ENCODE measurements around the gene UNC5B.

The UNC5B gene

GRCh38 chr10:71302874-71303568, 90.7 kb downstream of the UNC5B start:
- DNase-seq = peak in 1 of 2 donors; percentile 44

- no peak for DNase-seq
These were observed 91.2 kb downstream of the UNC5B start for GRCh38 chr10:71303569-71303907.

GRCh38 chr10:71304914-71305313, 92.5 kb downstream of the UNC5B start:
- DNase-seq = no peak

GRCh38 chr10:71306979-71307378, 94.6 kb downstream of the UNC5B start:
- no peak for DNase-seq

- DNase-seq = no peak
These were observed 95.2 kb downstream of the UNC5B start for GRCh38 chr10:71307469-71308085.

- no peak for DNase-seq
These were observed 95.9 kb downstream of the UNC5B start for GRCh38 chr10:71308244-71308643.

- DNase-seq = no peak
These were observed 96.6 kb downstream of the UNC5B start for GRCh38 chr10:71308985-71309384.

GRCh38 chr10:71309919-71310318, 97.5 kb downstream of the UNC5B start:
- no peak for DNase-seq

- DNase-seq = no peak
These were observed 99.8 kb downstream of the UNC5B start for GRCh38 chr10:71312220-71312619.

GRCh38 chr10:71312811-71313789, 100.7 kb downstream of the UNC5B start:
- DNase-seq = no peak

- DNase-seq = peak; percentile 53 to 62
These were observed 101.8 kb downstream of the UNC5B start for GRCh38 chr10:71314028-71314693.

- no peak for DNase-seq
These were observed 102.4 kb downstream of the UNC5B start for GRCh38 chr10:71314694-71315225.

GRCh38 chr10:71316056-71316785, 103.9 kb downstream of the UNC5B start:
- DNase-seq = no peak

GRCh38 chr10:71316786-71317160, 104.4 kb downstream of the UNC5B start:
- DNase-seq = no peak

GRCh38 chr10:71317739-71318138, 105.4 kb downstream of the UNC5B start:
- no peak for DNase-seq

- DNase-seq = peak; percentile 85 to 88
These were observed 106.9 kb downstream of the UNC5B start, which contains the start of gene SLC29A3 for GRCh38 chr10:71319042-71319799. Gene SLC29A3, plus strand, starts transcription at chr10:71319259. Its CDS starts 51 bp downstream, at chr10:71319310.

GRCh38 chr10:71319800-71320392, 107.5 kb downstream of the UNC5B start:
- DNase-seq = no peak

- no peak for DNase-seq
These were observed 108.2 kb downstream of the UNC5B start for GRCh38 chr10:71320592-71320991.

- DNase-seq = no peak
These were observed 109.0 kb downstream of the UNC5B start for GRCh38 chr10:71321386-71321785.

- peak in 1 of 2 donors; percentile 23 for DNase-seq
These were observed 111.0 kb downstream of the UNC5B start for GRCh38 chr10:71323407-71323806.

GRCh38 chr10:71324743-71325142, 112.4 kb downstream of the UNC5B start:
- DNase-seq = no peak
